HG03558 (cell line): Measurements from ENCODE around the gene CCDC116.

ENCODE experiments used
- ATAC-seq: cut with Tn5 transposase; IDR thresholded peaks from one replicate; pipeline ENCODE4 v1.9.1; 2021; ENCODE audit warnings: moderate number of reproducible peaks; ENCODE audit not compliant: unreplicated experiment; ENCODE audit errors: extremely low read depth

CCDC116 gene

DNA sequence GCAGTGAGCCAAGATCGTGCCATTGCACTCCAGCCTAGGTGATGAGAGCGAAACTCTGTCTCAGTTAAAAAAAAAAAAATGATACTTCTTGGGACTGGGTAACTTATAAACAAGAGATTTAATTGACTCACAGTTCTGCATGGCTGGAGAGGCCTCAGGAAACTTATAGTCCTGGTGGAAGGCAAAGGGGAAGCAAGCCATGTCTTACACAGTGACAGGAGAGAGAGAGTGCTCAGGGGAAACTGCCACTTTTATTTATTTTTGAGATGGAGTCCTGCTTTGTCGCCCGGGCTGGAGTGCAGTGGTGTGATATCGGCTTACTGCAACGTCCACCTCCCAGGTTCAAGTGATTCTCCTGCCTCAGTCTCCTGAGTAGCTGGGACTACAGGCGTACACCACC, 17.7 kb downstream of the CCDC116 start:
- ATAC-seq, result no peak

- ATAC-seq, result no peak
Measured at GRCh38 chr22:21650823-21651520, 18.4 kb downstream of the CCDC116 start.

GRCh38 chr22:21651521-21652009, 19.0 kb downstream of the CCDC116 start:
- ATAC-seq, result no peak

DNA sequence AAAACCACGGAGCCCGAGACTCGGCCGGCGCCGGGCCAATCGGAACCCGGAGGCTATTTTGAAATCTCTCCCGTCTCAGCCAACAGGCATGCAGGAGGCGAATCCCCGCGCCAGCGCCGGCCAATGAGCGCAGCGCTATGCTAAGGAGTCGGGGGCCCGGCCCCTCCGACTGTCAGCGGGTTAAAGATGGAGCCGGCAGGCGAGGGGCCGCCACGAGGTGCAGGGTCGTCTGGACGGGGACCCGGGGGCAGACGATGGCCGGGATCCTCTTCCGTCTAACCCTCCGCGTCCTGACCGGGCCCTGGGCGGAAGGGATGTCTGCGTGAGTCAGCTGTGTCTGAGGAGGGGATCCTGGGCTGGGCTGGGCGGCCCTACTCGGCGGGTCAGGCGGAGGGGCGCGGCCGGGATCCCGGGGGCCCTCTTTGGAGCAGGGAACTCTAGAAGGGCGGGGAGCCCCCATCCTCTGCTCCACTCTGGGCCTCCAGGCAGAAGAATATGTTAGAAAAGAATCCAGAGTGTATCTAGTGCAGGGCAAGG, 19.5 kb downstream of the CCDC116 start:
- no peak for ATAC-seq

- ATAC-seq, result no peak
Measured at GRCh38 chr22:21652547-21653545, 20.3 kb downstream of the CCDC116 start.

DNA sequence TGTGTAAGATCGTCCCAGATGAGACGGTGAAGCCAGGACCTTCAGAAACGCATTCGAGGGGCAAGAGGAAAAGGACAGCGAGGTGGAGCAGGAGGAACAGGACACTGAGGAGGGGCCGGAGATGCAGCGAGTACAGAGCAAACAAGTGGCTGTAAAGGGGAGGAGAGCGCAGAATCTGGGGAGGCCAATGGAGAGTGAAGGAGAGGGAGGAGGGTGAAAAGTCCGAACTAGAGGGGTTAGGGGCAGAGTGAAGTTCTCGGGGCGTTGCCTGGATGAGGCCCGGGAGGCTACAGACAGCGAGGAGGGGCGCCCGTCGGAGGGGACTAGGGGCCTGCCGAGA, 24.4 kb downstream of the CCDC116 start:
- ATAC-seq, result no peak

- ATAC-seq, result no peak
Measured at GRCh38 chr22:21657360-21658032, 24.9 kb downstream of the CCDC116 start.

DNA sequence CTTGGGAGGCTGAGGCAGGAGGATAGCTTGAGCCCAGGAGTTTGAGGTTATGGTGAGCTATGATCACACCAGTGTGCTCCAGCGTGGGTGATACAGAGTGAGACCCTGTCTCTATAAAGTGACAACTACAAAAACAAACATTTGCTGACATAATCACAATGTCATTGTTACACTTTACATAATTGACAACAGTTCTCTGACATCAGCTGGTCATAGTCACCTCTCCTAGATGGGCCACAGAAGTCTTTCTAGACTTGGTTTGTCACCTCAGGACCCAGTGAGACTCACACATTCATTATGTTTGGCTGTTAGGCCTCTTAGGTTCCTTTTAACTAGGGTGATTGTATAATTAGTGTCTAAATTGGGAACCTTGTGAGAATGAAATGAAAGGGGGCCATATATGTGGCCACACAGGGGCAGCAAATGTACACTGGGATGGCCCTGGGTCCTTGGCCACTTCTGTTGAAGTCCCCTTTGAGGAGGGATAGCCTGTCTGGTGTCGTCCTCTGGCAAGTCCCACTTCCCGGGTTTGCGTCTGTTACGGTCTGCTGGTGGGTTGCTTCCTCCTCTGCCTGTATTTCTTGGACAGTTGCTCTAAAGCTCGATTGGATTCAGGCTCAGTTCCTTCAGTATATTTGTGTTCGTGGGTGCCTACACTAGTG, 27.4 kb downstream of the CCDC116 start:
- no peak for ATAC-seq

- ATAC-seq, result no peak
Measured at GRCh38 chr22:21660904-21661303, 28.3 kb downstream of the CCDC116 start.

DNA sequence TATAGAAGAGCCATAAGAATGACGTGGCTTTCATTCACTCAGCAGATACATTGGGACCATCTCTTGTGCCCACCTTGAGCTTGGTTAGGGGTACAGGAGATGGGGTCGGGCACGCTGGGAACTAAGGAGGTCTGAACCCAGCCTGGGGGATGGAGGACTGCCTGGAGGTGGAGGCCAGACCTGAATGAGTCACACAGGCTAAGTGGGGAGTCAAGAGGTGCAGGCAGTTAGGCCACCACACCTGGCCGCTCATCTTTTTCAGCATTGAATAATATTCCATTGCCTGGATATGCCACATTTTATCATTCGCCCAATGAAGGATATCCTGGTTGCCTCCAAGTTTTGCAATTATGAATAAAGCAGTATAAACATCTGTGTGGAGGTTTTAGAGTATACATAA, 29.4 kb downstream of the CCDC116 start:
- ATAC-seq, result no peak

DNA sequence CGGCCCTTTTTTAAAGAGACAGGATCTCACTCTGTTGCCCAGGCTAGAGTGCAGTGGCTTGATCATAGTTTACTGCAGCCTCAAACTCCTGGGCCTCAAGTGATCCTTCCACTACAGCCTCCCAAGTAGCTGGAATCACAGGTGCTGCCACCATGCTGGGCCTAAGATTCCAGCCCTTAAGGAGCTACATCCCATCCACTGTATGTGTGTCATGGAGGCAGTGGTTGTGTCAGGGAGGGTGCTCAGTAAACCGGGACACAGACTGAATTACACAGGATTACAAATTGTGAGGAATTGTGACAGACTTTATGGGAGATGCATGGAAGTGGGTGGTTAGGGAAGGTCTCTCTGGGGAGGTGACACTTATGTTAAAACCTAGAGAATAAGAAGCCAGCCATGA, 31.2 kb downstream of the CCDC116 start:
- ATAC-seq, result no peak

- no peak for ATAC-seq
Measured at GRCh38 chr22:21665047-21665851, 32.7 kb downstream of the CCDC116 start.

DNA sequence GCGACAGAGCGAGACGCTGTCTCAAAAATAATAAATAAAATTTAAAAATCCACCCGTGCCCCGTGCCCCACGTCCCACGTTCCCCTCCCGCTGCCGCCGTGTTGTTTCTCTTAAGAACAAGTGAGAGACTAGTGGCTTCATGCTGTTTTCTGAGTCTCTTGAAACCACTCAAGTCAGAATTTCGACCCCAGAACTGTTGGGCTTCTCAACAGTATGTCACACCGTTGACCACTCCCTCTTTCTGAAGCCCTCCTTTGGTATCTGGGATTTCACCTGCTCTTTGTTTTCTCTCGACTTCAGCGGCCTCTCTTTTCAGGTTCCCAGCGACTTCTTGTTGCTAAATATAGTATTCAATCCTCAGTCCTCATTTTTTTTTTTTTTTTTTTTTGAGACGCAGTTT, 34.2 kb downstream of the CCDC116 start:
- no peak for ATAC-seq

DNA sequence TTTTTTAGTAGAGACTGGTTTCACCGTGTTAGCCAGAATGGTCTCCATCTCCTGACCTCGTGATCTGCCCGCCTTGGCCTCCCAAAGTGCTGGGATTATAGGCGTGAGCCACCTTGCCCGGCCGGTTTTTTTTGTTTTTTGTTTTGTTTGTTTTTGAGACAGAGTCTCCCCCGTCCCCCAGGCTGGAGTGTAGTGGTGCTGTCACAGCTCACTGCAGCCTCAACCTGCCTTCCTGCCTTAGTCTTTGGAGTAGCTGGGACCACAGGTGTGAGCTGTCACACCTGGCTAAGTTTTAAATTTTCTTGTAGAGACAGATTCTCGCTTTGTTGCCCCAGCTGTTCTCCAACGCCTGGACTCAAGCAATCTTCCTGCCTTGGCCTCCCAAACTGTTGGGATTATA, 36.5 kb downstream of the CCDC116 start:
- ATAC-seq, result no peak

- ATAC-seq, result no peak
Measured at GRCh38 chr22:21672107-21672629, 39.6 kb downstream of the CCDC116 start.

DNA sequence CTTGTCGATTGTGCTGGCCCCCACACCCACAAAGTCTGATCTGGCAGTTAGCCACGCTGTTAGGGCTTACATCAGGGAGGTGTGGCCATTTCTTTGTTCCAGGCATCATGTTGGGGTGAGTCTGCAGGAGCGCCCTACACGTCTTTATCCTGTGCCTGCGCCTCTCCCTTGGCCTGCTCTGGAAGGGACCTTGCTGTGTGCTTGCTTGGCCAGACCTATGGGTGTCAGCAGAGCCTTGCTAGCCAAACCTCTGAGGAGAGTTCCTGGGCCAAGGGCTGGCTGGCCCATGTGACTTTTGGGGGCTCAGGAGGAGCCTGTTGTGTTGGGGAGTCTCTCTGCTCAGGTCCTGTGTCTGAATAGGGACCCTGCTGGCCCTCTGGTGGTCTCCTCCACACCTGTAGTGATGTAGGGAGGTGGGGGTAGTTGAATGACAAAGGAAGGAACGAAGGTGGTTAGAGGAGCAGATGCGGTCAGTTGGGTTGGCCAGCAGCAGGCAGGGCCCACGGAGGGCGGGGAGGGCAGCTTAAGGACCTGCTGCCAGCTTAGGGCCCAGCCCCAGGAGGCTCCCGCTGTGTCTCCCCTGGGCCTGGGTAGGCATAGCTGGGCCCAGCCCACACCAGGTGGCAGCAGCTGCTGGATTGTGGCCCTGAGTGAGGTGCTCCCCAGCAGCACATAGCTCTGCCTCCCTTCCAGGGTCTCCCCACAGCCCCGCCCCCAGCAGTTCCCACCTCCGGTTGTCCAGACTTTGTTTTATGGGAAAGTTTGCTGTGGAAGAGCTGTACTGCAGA, 41.2 kb downstream of the CCDC116 start:
- no peak for ATAC-seq

- no peak for ATAC-seq
Measured at GRCh38 chr22:21674638-21675245, 42.2 kb downstream of the CCDC116 start.
